ENCODE data around the gene VAMP7. TPM values are rescaled to one million over a fixed set of nuclear protein-coding genes. Genes with fewer than 3 reads are reported as not detected.

Gene VAMP7
- total and polyA plus RNA-seq, 2 of the 13 experiments (the other 11 are each of a cell fraction or from before 2014, with no cell fraction given): 13.4 to 20.7 TPM

DNA sequence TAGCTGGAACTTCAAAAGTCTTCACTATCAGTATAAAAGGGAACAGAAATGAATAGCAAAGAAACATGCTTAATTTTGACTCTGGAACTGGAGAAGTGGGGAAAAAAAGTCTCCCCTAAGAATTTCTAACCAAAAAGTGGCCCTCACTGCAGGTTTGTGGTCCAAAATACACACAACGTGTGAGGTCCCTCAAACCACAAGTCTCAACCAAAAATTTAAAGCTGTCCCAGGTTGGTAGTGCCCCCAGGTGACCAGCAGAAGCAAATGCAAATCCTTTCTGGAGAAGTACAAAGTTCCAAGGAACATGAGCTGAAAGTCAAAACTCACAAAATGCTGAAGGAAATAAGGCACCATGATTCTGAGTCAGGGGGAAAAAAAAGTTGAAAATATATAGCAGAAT is 23.6 kb upstream of the VAMP7 start:
- no peak for ATAC-seq
- Histone ChIP-seq H3K79me2 (ENCODE audit: insufficient read depth, low read length) (no peaks in the 10 kb centered on the region), H3K4me3 (replicated peaks in 1 of 3; ENCODE audit: insufficient read depth in 1 of 3, low read depth in 2 of 3, low read length in 3 of 3) (no peak overlapping the region), H4K20me1 (ENCODE audit: insufficient read depth, low read length) (no peaks in the 10 kb centered on the region), H3K9ac (ENCODE audit: insufficient read depth, low read depth, low read length) (no peak overlapping the region), H3K9me3 (ENCODE audit: low read length) (peaks cover 26% of the 10 kb centered on the region), H3K36me3 (replicated peaks in 1 of 2; ENCODE audit: control insufficient read depth in 1 of 2, insufficient read depth in 2 of 2, low read length in 2 of 2) (no peaks in the 10 kb centered on the region), H3K4me1 (ENCODE audit: insufficient read depth, low read length) (no peaks in the 10 kb centered on the region), H3K27me3 (ENCODE audit: control insufficient read depth in 1 of 2, insufficient read depth in 2 of 2, low read length in 2 of 2) (no peaks in the 10 kb centered on the region), H2AFZ (ENCODE audit: low read length) (no peak overlapping the region), H3K4me2 (ENCODE audit: low read depth, low read length) (no peak overlapping the region), H3K27ac (ENCODE audit: extremely low read length, insufficient read depth, low read length) (no peak overlapping the region)
- ChIA-PET CTCF (ENCODE audit: low intra/inter-chr PET ratio, low total read pairs) (no interaction called here), POLR2A (no interaction called here)
- TF ChIP-seq PHB2 (IDR thresholded peaks at IDR 0.05; ENCODE audit: partially characterized antibody) (no peak), STAG1 (CRISPR knock-in tag; IDR thresholded peaks at IDR 0.05) (peak; percentile 32), CHCHD3 (CRISPR knock-in tag; IDR thresholded peaks at IDR 0.05) (no peak), SMC3 (IDR thresholded peaks at IDR 0.05; ENCODE audit: low read length) (no peak), ZNF232 (CRISPR knock-in tag; IDR thresholded peaks at IDR 0.05; ENCODE audit: borderline replicate concordance) (no peak), SATB2 (CRISPR knock-in tag; IDR thresholded peaks at IDR 0.05) (no peak), ZNF660 (CRISPR knock-in tag; IDR thresholded peaks at IDR 0.05; ENCODE audit: borderline replicate concordance, low read depth) (no peak), ZNF883 (CRISPR knock-in tag; IDR thresholded peaks at IDR 0.05; ENCODE audit: not compliant biosample characterization) (no peak)
- TF ChIP-seq, protein P1, sequence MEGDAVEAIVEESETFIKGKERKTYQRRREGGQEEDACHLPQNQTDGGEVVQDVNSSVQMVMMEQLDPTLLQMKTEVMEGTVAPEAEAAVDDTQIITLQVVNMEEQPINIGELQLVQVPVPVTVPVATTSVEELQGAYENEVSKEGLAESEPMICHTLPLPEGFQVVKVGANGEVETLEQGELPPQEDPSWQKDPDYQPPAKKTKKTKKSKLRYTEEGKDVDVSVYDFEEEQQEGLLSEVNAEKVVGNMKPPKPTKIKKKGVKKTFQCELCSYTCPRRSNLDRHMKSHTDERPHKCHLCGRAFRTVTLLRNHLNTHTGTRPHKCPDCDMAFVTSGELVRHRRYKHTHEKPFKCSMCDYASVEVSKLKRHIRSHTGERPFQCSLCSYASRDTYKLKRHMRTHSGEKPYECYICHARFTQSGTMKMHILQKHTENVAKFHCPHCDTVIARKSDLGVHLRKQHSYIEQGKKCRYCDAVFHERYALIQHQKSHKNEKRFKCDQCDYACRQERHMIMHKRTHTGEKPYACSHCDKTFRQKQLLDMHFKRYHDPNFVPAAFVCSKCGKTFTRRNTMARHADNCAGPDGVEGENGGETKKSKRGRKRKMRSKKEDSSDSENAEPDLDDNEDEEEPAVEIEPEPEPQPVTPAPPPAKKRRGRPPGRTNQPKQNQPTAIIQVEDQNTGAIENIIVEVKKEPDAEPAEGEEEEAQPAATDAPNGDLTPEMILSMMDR (CRISPR knock-in tag; IDR thresholded peaks at IDR 0.05): peak; percentile 43
- TF ChIP-seq, protein P2, sequence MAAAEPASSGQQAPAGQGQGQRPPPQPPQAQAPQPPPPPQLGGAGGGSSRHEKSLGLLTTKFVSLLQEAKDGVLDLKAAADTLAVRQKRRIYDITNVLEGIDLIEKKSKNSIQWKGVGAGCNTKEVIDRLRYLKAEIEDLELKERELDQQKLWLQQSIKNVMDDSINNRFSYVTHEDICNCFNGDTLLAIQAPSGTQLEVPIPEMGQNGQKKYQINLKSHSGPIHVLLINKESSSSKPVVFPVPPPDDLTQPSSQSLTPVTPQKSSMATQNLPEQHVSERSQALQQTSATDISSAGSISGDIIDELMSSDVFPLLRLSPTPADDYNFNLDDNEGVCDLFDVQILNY (CRISPR knock-in tag; conservative IDR thresholded peaks at IDR 0.05): no peak
- TF ChIP-seq, protein P3, sequence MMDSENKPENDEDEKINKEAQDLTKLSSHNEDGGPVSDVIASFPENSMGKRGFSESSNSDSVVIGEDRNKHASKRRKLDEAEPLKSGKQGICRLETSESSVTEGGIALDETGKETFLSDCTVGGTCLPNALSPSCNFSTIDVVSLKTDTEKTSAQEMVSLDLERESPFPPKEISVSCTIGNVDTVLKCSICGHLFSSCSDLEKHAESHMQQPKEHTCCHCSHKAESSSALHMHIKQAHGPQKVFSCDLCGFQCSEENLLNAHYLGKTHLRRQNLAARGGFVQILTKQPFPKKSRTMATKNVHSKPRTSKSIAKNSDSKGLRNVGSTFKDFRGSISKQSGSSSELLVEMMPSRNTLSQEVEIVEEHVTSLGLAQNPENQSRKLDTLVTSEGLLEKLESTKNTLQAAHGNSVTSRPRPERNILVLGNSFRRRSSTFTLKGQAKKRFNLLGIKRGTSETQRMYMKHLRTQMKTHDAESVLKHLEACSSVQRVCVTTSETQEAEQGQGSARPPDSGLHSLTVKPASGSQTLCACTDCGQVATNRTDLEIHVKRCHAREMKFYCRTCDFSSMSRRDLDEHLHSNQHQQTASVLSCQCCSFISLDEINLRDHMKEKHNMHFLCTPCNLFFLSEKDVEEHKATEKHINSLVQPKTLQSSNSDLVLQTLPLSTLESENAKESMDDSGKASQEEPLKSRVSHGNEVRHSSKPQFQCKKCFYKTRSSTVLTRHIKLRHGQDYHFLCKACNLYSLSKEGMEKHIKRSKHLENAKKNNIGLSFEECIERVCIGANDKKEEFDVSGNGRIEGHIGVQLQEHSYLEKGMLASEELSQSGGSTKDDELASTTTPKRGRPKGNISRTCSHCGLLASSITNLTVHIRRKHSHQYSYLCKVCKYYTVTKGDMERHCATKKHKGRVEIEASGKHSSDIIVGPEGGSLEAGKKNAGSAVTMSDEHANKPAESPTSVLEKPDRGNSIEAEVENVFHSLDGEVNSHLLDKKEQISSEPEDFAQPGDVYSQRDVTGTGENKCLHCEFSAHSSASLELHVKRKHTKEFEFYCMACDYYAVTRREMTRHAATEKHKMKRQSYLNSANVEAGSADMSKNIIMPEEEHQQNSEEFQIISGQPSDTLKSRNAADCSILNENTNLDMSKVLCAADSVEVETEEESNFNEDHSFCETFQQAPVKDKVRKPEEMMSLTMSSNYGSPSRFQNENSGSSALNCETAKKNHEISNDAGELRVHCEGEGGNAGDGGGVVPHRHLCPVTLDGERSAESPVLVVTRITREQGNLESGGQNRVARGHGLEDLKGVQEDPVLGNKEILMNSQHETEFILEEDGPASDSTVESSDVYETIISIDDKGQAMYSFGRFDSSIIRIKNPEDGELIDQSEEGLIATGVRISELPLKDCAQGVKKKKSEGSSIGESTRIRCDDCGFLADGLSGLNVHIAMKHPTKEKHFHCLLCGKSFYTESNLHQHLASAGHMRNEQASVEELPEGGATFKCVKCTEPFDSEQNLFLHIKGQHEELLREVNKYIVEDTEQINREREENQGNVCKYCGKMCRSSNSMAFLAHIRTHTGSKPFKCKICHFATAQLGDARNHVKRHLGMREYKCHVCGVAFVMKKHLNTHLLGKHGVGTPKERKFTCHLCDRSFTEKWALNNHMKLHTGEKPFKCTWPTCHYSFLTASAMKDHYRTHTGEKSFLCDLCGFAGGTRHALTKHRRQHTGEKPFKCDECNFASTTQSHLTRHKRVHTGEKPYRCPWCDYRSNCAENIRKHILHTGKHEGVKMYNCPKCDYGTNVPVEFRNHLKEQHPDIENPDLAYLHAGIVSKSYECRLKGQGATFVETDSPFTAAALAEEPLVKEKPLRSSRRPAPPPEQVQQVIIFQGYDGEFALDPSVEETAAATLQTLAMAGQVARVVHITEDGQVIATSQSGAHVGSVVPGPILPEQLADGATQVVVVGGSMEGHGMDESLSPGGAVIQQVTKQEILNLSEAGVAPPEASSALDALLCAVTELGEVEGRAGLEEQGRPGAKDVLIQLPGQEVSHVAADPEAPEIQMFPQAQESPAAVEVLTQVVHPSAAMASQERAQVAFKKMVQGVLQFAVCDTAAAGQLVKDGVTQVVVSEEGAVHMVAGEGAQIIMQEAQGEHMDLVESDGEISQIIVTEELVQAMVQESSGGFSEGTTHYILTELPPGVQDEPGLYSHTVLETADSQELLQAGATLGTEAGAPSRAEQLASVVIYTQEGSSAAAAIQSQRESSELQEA (CRISPR knock-in tag; IDR thresholded peaks at IDR 0.05; ENCODE audit: not compliant biosample characterization): no peak
- TF ChIP-seq, protein P4, sequence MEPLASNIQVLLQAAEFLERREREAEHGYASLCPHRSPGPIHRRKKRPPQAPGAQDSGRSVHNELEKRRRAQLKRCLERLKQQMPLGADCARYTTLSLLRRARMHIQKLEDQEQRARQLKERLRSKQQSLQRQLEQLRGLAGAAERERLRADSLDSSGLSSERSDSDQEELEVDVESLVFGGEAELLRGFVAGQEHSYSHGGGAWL (CRISPR knock-in tag; IDR thresholded peaks at IDR 0.05): no peak
- intact Hi-C loops (cut with micrococcal nuclease; ENCODE audit: unreplicated experiment): no loop called here
- WGBS (ENCODE audit: low lambda C conversion rate): 12% methylated on average over 1 of the region's 1 CpG
- FAIRE-seq: no peak
- no peak for DNase-seq (ENCODE audit: low spot score)
- no TSS peak for BruUV-seq (replicated peaks)
- in situ Hi-C loops (cut with HindIII; ENCODE audit: extremely low pct_ligation_motif_present, low pct_unique_long_range_greater_than_20kb): no loop called here
